Measurements from ENCODE around the gene MEG3. TPM values are rescaled to one million over a fixed set of nuclear protein-coding genes. Genes with fewer than 3 reads are reported as not detected.

Gene MEG3
- total and polyA plus RNA-seq, 2 of the 4 experiments (the other 2 are of a cell fraction) = 31.5 to 556 TPM

DNA sequence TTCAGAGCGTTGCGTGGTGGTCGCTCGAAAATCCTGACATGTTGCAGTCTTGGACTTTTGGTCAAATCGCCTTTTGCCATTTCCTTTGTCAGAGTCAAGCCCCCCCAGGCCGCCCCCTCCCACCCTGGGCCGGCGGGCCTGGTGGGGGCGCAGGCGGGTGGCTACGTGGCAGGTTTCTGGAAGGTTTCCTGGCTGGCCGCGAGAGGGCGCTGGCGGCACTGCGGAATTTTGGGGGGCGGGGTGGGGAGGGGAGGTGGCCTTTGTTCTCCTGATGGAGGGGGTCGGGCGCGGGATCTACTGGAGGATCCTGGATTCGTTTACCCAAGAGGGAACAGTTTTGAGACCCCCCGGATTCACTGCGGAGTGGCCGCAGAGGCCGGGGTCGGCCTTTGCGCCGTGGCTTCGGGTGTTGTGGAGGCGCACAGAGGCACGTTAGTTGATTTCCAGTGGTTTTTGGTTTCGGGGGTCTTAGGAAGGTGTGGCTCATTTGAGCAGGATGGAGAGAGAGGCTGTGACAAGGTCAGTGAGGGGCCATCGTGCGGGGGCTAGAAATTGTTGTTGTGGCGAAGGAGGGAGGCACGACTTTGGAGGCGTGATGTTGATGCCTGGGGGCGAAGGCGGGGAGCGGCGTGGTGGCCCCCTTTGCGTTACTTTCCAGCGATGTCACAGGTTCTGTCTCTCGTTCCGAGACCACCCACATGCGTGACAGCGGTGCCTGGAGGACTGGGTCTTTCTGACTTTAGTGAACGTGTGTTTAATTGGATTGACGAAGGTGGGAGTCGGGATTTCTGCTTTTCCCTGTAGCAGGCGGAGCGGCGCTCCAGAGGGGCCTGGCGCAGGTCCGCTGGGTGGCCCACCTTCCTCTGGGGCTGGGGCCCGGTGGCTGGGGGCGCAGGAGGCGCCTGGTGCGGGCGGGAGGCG, 1.4 kb downstream of the MEG3 start:
- Histone ChIP-seq H4K5ac (ENCODE audit: low read depth, low read length) (peak overlapping the region; percentile 4; the same call in 1 of the 2 replicates), H2AK5ac (ENCODE audit: low read depth, low read length) (peak overlapping the region; percentile 60; the same call in 1 of the 2 replicates), H3K56ac (ENCODE audit: extremely low read depth, insufficient read depth, low read length) (peak overlapping the region; percentile 65), H2BK15ac (ENCODE audit: low read depth, low read length) (no peak overlapping the region), H3K9me1 (ENCODE audit: insufficient read depth, low read length) (no peaks in the 10 kb centered on the region), H3K36me3 (ENCODE audit: control insufficient read depth, insufficient read depth, low read length) (peaks cover 33% of the 10 kb centered on the region), H2BK20ac (ENCODE audit: low read depth, low read length) (no peak overlapping the region), H2AFZ (replicated peaks; ENCODE audit: low read length, poor library complexity) (no peak overlapping the region), H3K27me3 (ENCODE audit: control insufficient read depth, insufficient read depth, low read length) (no peaks in the 10 kb centered on the region; the same call in 1 of the 2 replicates), H2BK120ac (ENCODE audit: low read depth, low read length) (no peak overlapping the region), H3K18ac (ENCODE audit: low read depth, low read length) (peak overlapping the region; percentile 76), H4K91ac (ENCODE audit: insufficient read depth, low read depth, low read length) (peak overlapping the region; percentile 47), H3K9me3 (ENCODE audit: control insufficient read depth, insufficient read depth, low read length) (no peaks in the 10 kb centered on the region), H3K27ac (ENCODE audit: insufficient read depth, low read length) (peak overlapping the region; percentile 88), H2BK5ac (ENCODE audit: low read depth, low read length, poor library complexity, severe bottlenecking) (peak overlapping the region; percentile 72), H3K4me2 (ENCODE audit: low read depth, low read length) (peak overlapping the region; percentile 57), H4K8ac (ENCODE audit: low read depth in 2 of 2, low read length in 2 of 2) (peak overlapping the region in 1 of 2 experiments; percentile 80; a peak in 2 of 4 replicates), H3K4ac (ENCODE audit: low read depth, low read length) (peak overlapping the region; percentile 91), H2AK9ac (replicated peaks; ENCODE audit: low read depth, low read length, poor library complexity) (peak overlapping the region; percentile 94), H4K20me1 (ENCODE audit: insufficient read depth, low read length) (peaks cover 53% of the 10 kb centered on the region), H3K4me3 (ENCODE audit: insufficient read depth, low read depth, low read length) (peak overlapping the region; percentile 81), H3K9ac (ENCODE audit: low read depth, low read length) (peak overlapping the region; percentile 90), H3K14ac (replicated peaks; ENCODE audit: low read depth, low read length) (peak overlapping the region; percentile 95), H3K23ac (ENCODE audit: low read depth, low read length) (peak overlapping the region; percentile 96; the same call in 1 of the 2 replicates), H3K79me1 (ENCODE audit: low read depth in 1 of 2, low read length in 2 of 2) (peaks cover 0 to 44% of the 10 kb centered on the region in 2 experiments; a peak in 2 of 4 replicates), H3K4me1 (ENCODE audit: control insufficient read depth, insufficient read depth, low read length) (peaks cover 6% of the 10 kb centered on the region; the same call in 1 of the 2 replicates)
- intact Hi-C loops (cut with micrococcal nuclease) = loop anchor here (1.0 to 10.0 kb wide), 5 partner anchors 133 to 443 kb away; no protein-coding TSS in a partner anchor
- in situ Hi-C loops (cut with MboI; ENCODE audit: low sequenced_read_pairs) = loop anchor here (5.0 kb wide), 1 partner anchor 165 kb away; no protein-coding TSS in a partner anchor
- dilution Hi-C loops (cut with HindIII; ENCODE audit: low sequenced_read_pairs, unreplicated experiment) = no loop called here
- 57% methylated on average over 31 of the region's 61 CpGs; no CpG with 5 or more reads in 1 of the 2 experiments for WGBS, 2 experiments (ENCODE audit: extremely low coverage in 2 of 2, insufficient read length in 1 of 2)
- POLR2A ChIA-PET (ENCODE audit: unreplicated experiment) = no interaction called here
- ATAC-seq (ENCODE audit: low read depth) = no peak
- CTCF ChIA-PET = interaction anchor here (0.6 to 1.0 kb wide), 2 partner anchors 60 to 232 kb away, joined by 3 to 4 read pairs; no protein-coding TSS in a partner anchor
- DNase-seq = peak; percentile 16
- TF ChIP-seq, protein P1, sequence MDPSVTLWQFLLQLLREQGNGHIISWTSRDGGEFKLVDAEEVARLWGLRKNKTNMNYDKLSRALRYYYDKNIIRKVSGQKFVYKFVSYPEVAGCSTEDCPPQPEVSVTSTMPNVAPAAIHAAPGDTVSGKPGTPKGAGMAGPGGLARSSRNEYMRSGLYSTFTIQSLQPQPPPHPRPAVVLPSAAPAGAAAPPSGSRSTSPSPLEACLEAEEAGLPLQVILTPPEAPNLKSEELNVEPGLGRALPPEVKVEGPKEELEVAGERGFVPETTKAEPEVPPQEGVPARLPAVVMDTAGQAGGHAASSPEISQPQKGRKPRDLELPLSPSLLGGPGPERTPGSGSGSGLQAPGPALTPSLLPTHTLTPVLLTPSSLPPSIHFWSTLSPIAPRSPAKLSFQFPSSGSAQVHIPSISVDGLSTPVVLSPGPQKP (IDR thresholded peaks at IDR 0.05; ENCODE audit: borderline replicate concordance, low read depth, low read length) = no peak
- TF ChIP-seq MAZ (IDR thresholded peaks at IDR 0.05; ENCODE audit: borderline replicate concordance, low read depth, low read length) = peak; percentile 60; the same call in 1 of the 2 replicates
- TF ChIP-seq, protein P2, sequence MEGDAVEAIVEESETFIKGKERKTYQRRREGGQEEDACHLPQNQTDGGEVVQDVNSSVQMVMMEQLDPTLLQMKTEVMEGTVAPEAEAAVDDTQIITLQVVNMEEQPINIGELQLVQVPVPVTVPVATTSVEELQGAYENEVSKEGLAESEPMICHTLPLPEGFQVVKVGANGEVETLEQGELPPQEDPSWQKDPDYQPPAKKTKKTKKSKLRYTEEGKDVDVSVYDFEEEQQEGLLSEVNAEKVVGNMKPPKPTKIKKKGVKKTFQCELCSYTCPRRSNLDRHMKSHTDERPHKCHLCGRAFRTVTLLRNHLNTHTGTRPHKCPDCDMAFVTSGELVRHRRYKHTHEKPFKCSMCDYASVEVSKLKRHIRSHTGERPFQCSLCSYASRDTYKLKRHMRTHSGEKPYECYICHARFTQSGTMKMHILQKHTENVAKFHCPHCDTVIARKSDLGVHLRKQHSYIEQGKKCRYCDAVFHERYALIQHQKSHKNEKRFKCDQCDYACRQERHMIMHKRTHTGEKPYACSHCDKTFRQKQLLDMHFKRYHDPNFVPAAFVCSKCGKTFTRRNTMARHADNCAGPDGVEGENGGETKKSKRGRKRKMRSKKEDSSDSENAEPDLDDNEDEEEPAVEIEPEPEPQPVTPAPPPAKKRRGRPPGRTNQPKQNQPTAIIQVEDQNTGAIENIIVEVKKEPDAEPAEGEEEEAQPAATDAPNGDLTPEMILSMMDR (conservative IDR thresholded peaks at IDR 0.05; ENCODE audit: low read depth, low read length) = peak; percentile 58
- no peak for TF ChIP-seq BHLHE40 (IDR thresholded peaks at IDR 0.05; ENCODE audit: low read depth, low read length)
- no peak for TF ChIP-seq NFE2L2 (IDR thresholded peaks at IDR 0.05; ENCODE audit: low read depth, low read length)
- TF ChIP-seq RFX5 (IDR thresholded peaks at IDR 0.05; ENCODE audit: low read depth, low read length) = no peak
- TF ChIP-seq POLR2A (IDR thresholded peaks at IDR 0.05; ENCODE audit: low read depth, low read length) = peak; percentile 1; the same call in 1 of the 2 replicates
- TF ChIP-seq SMC3 (IDR thresholded peaks at IDR 0.05; ENCODE audit: low read depth, low read length) = peak; percentile 12; the same call in 1 of the 2 replicates
- TF ChIP-seq CHD1 (IDR thresholded peaks at IDR 0.05; ENCODE audit: low read depth, low read length) = no peak
- BruUV-seq (replicated peaks) = no TSS peak
